Thyroid gland (tissue), 4 donors: ENCODE data around the gene ALX1.

Experiments used
- CTCF ChIP-seq, 6 experiments: fragments of 200-600 bp in 3 of 6; fragments of 450-650 bp in 3 of 6; sonication (generic) in 3 of 6; IDR thresholded peaks; one replicate each; pipeline ENCODE4 v1.5.1; 2016 to 2019; ENCODE audit warnings: antibody characterized with exemption in 6 of 6, mild to moderate bottlenecking in 2 of 6, inconsistent platforms in 1 of 6, moderate library complexity in 1 of 6
- POLR2A ChIP-seq, 2 donors: fragments of 450-650 bp; IDR thresholded peaks; one replicate each; pipeline ENCODE4 v1.6.1; 2017; ENCODE audit warnings: antibody characterized with exemption in 2 of 2, mild to moderate bottlenecking in 2 of 2, moderate library complexity in 1 of 2

- no peak for TF ChIP-seq CTCF (IDR thresholded peaks at IDR 0.05)
- no peak for TF ChIP-seq POLR2A (IDR thresholded peaks at IDR 0.05)
Measured at GRCh38 chr12:85266356-85266755, 13.7 kb upstream of the ALX1 start.
